Activated CD4-positive, alpha-beta T cell treated with anti-CD3 and anti-CD28 coated beads, Interleukin-2, amount 50 U/mL, for 16 hours (primary cell): ENCODE results near the gene CERS2.

Experiments used
- DNase-seq: peaks from one replicate; pipeline ENCODE4 v3.0.0-alpha.2; 2020

Gene CERS2

GRCh38 chr1:150997126-150997872 lies 22.7 kb upstream of the CERS2 start:
- DNase-seq, result no peak

GRCh38 chr1:150995896-150996295 lies 21.3 kb upstream of the CERS2 start:
- DNase-seq, result peak; percentile 39

GRCh38 chr1:150995460-150995859 lies 20.8 kb upstream of the CERS2 start:
- DNase-seq, result no peak

DNA sequence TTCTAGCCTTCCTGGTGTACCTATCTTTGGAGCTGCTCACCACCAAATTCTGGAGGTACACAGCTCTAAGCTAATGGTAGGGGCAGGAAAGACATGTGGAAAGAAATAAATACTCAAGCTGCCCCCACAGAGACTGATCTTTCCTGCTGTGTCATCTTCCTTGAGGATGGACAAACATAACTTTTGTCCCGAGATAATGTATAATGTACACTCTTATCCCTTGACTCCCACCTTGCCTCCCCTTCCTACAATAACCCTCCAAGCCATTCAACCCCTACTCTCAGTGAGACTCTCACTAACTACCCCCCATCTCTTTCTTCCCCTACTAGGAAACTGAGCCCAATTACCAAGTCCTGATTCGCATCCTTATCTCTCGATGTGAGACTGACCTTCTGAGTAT lies 19.6 kb upstream of the CERS2 start:
- DNase-seq, result no peak

GRCh38 chr1:150992626-150993025 lies 18.0 kb upstream of the CERS2 start:
- DNase-seq, result no peak

- no peak for DNase-seq
Measured at GRCh38 chr1:150987924-150988323, 13.3 kb upstream of the CERS2 start.

DNA sequence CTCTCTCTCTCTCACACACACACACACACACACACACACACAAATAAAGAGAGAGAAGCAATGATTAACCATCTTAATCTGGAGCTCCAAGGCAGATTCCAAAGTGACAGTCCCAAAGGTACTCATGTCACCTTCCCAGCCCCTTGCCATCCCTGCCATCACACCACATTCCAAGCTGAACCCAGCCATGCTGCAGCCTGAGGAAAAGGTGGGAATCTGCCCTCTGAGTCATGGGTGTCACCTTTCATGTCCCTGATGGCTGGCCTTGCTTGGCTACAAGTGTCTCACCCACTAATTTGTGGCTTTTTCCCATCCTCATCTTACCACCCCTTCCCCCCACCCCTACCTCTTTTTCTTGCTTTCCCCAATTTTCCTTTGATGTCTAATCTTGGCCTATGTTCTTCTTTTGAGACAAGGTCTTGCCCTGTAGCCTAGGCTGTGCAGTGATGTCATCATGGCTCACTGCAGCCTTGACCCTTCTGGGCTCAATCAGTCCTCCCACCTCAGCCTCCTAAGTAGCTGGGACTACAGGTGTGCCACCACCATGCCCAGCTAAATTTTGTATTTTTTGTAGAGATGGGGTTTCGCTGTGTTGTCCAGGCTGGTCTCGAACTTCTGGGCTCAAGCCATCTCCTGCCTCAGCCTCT lies 10.7 kb upstream of the CERS2 start:
- no peak for DNase-seq

DNA sequence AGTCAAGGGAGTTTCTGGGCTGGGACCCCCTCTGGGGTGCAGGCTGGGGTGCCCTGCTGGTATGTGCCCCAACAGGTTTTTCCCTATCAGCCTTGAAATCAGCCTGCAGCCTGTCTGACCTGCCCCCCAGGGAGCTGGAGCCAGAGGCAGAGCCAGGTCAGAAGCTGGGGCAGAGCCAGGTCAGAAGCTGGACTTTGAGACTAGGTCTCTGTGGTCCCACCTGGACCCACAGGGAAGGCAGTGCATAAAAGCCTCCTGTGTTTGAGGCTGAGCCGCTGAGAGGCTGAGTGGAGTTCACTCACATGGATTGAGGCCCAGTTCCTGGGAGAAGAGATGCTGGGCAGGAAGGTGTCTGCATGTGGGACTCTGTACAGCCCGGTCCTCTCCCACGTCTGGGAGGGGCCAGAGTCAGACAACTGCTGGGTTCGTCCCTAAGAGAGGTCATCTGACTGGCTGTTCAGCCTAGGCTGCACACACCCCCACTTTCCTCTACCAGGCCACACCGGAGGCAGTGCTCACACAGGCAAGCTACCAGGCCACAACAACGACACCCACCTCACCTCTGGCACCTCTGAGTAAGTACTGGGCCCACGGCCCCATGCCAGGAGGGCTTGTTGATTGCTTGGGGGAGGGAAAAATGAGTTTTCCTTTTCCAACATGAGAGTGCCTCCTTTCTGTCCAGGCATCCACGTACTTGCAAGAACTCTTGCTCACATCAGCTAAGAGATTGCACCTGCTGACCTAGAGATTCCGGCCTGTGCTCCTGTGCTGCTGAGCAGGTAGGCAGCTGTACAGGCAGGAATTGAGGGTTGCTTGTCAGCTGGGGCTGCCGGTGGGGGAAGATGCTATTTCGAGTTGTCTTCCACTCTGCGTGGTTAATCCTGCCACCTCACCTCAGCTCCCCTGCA lies 7.4 kb upstream of the CERS2 start, which contains the start of gene ANXA9:
ANXA9 (plus strand) TSS at position 488 of the 908 bp plus-strand sequence. CDS start 814 bp downstream, outside the sequence.
- no peak for DNase-seq

GRCh38 chr1:150981177-150981804 lies 6.7 kb upstream of the CERS2 start:
- DNase-seq, result no peak

- DNase-seq, result peak; percentile 90
Measured at GRCh38 chr1:150979092-150980056, 4.7 kb upstream of the CERS2 start.

GRCh38 chr1:150976879-150977694 lies 2.5 kb upstream of the CERS2 start:
- peak; percentile 92 for DNase-seq

GRCh38 chr1:150976401-150976821 lies 1.8 kb upstream of the CERS2 start:
- DNase-seq, result no peak

DNA sequence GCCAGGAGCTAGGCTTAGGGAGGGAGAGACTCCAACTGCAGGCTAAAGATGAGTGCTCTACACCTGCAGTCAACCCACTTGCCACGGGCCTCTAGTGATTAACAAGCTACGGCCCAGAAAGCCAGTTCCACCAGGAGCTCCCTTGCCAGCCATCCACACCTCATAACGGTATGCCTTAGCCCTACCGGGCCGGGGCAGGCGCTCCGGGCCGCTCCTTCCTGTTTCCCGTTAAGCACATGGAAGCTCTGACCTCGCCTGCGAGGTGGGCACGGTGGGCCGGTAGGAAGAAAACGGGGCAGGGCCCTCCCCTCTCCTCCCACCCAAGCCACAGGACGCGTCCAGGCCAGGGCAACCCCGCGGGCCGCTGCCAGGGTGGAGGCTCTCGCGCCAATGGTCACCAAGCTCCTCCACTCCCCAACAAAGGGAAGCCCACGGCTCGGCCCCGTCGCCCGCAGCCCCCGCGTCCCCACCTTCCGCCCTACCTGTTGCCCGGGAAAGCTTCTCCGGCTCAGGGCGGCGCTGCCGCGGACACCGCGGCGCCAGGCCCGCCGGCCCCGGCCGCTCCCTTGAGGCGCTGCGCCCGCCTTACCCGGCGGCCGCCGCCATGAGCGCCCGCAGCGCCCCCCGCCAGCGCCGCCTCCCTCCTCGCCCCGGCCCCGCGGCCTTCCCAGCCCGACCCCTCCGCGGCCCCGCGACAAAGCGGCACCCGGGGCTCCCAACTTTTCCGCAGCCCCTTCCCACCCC lies 627 bp downstream of the CERS2 start:
- peak; percentile 54 for DNase-seq

DNA sequence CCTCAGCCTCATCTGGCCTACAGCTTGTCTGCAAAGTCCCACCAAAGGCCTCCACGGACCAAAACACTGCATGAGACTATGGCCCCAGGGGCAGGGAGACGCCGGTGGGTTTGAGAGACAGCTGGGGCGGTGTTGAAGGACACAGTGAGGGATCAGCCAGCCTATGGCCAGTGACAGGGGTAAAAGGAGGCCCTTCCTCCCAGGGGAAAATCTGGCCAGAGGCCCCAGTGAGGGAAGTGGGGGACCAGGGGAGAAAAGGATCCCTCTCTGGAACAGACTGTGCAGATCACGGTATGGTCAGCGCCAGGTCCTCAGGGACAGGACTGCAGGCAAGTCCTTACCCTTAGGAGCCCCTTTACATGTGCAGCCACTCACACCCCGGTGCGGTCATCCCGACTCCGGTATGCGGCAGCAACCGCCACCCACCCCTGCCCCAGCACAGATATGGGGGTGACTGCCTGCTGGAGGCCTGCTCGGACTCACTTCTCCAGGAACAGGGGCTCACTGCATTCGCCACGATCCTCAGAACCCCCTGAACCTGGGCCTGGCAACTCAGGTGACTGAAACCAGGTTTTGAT lies 1.3 kb downstream of the CERS2 start:
- DNase-seq, result no peak

DNA sequence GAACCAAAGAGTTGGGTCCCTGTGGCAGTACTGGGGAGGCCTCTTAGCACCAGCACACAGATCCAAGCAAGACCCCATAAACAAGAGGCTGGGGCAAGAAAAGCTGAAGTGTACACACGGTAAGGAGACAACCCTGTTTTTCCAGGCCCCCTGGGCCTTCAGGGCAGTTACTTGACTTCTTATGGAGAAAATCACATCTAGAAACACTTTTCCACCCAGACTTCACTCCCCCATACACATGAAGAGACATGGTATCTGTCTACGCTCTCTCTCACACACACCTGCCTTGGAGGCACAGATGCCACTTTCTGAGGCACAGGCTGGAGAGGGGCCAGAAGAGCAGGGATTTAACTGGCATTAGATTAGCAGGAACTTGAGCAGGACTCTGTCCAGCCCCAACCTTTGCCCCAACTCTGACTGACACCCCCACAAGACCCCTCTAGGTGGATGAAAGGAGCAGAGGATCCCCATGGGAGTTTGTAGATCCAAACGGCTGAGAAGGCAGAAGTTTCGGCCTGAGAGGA lies 2.2 kb downstream of the CERS2 start:
- DNase-seq, result no peak

GRCh38 chr1:150971583-150972416 lies 2.8 kb downstream of the CERS2 start:
- no peak for DNase-seq

- no peak for DNase-seq
Measured at GRCh38 chr1:150970808-150971582, 3.6 kb downstream of the CERS2 start.

- DNase-seq, result no peak
Measured at GRCh38 chr1:150969626-150970025, 5.0 kb downstream of the CERS2 start.
